SK-N-SH treated with all-trans-retinoic acid at 6 μM for 48 hours (cell line): ENCODE data around the gene CDH4.

Experiments used
- ATAC-seq: fragments of 200-7000 bp; cut with Tn5 transposase; 3 replicates; pipeline ENCODE4 v1.9.1; 2020; ENCODE audit warnings: mild to moderate bottlenecking, moderate library complexity
- ARNTL ChIP-seq: fragments of 450-650 bp; formaldehyde crosslinking; IDR thresholded peaks from 2 replicates; pipeline ENCODE4 v1.5.0; 2020; ENCODE audit warnings: low read depth, mild to moderate bottlenecking, moderate library complexity, borderline replicate concordance
- BACH2 ChIP-seq: fragments of 250-450 bp; sonication (Bioruptor Pico); IDR thresholded peaks from 2 replicates; pipeline ENCODE4 v1.9.0; 2021; ENCODE audit warnings: mild to moderate bottlenecking, borderline replicate concordance
- CREB5 ChIP-seq: fragments of 250-450 bp; sonication (Bioruptor Pico); IDR thresholded peaks from 2 replicates; pipeline ENCODE4 v1.5.1; 2020; ENCODE audit warnings: low read depth, mild to moderate bottlenecking, moderate library complexity
- CSRNP3 ChIP-seq: fragments of 250-450 bp; sonication (Bioruptor Pico); IDR thresholded peaks from 2 replicates; pipeline ENCODE4 v1.5.1; 2021; ENCODE audit warnings: mild to moderate bottlenecking, moderate library complexity
- ESRRG ChIP-seq: fragments of 250-450 bp; sonication (Bioruptor Pico); IDR thresholded peaks from 2 replicates; pipeline ENCODE4 v1.6.1; 2021; ENCODE audit warnings: mild to moderate bottlenecking
- GLIS3 ChIP-seq: fragments of 250-450 bp; sonication (Bioruptor Pico); IDR thresholded peaks from 2 replicates; pipeline ENCODE4 v1.5.0; 2020; ENCODE audit warnings: mild to moderate bottlenecking, moderate library complexity
- ISL1 ChIP-seq: fragments of 250-450 bp; sonication (Bioruptor Pico); IDR thresholded peaks from 2 replicates; pipeline ENCODE4 v2.1.2; 2022; ENCODE audit warnings: mild to moderate bottlenecking, moderate library complexity
- OSR1 ChIP-seq: fragments of 250-450 bp; sonication (Bioruptor Pico); IDR thresholded peaks from 2 replicates; pipeline ENCODE4 v1.8.0; 2022; ENCODE audit warnings: moderate library complexity, mild to moderate bottlenecking, inconsistent platforms
- PATZ1 ChIP-seq: fragments of 250-450 bp; sonication (Bioruptor Pico); IDR thresholded peaks from 2 replicates; pipeline ENCODE4 v1.8.0; 2020; ENCODE audit warnings: mild to moderate bottlenecking, moderate library complexity, borderline replicate concordance
- RARB ChIP-seq: fragments of 250-450 bp; sonication (Bioruptor Pico); IDR thresholded peaks from 2 replicates; pipeline ENCODE4 v1.8.0; 2021; ENCODE audit warnings: mild to moderate bottlenecking, moderate library complexity
- SNAI2 ChIP-seq: fragments of 250-450 bp; sonication (Bioruptor Pico); IDR thresholded peaks from 2 replicates; pipeline ENCODE4 v1.5.0; 2020; ENCODE audit warnings: mild to moderate bottlenecking, moderate library complexity
- TOX ChIP-seq: fragments of 250-450 bp; sonication (Bioruptor Pico); IDR thresholded peaks from 2 replicates; pipeline ENCODE4 v1.8.0; 2021; ENCODE audit warnings: mild to moderate bottlenecking, moderate library complexity, borderline replicate concordance
- TSHZ2 ChIP-seq: fragments of 250-450 bp; sonication (Bioruptor Pico); IDR thresholded peaks from 2 replicates; pipeline ENCODE4 v1.5.0; 2020; ENCODE audit warnings: mild to moderate bottlenecking, moderate library complexity
- ZC3H10 ChIP-seq: fragments of 250-450 bp; sonication (Bioruptor Pico); IDR thresholded peaks from 2 replicates; pipeline ENCODE4 v1.5.1; 2021; ENCODE audit warnings: mild to moderate bottlenecking, moderate library complexity
- ZFP3 ChIP-seq: fragments of 250-450 bp; sonication (Bioruptor Pico); IDR thresholded peaks from 2 replicates; pipeline ENCODE4 v1.5.0; 2020; ENCODE audit warnings: mild to moderate bottlenecking, moderate library complexity
- ZFP30 ChIP-seq: fragments of 450-650 bp; formaldehyde crosslinking; IDR thresholded peaks from 2 replicates; pipeline ENCODE4 v1.5.0; 2022; ENCODE audit warnings: mild to moderate bottlenecking, moderate library complexity
- ZNF565 ChIP-seq: fragments of 450-650 bp; formaldehyde crosslinking; conservative IDR thresholded peaks from 2 replicates; pipeline ENCODE4 v1.5.0; 2020; ENCODE audit warnings: low read depth, mild to moderate bottlenecking, moderate library complexity
- ZNF70 ChIP-seq: fragments of 450-650 bp; formaldehyde crosslinking; IDR thresholded peaks from 2 replicates; pipeline ENCODE4 v1.5.0; 2020; ENCODE audit warnings: mild to moderate bottlenecking, moderate library complexity
- ZNF8 ChIP-seq: fragments of 450-650 bp; formaldehyde crosslinking; IDR thresholded peaks from 2 replicates; pipeline ENCODE4 v1.5.0; 2020; ENCODE audit warnings: mild to moderate bottlenecking, moderate library complexity

Gene CDH4

GRCh38 chr20:61719691-61720347, 467.8 kb downstream of the CDH4 start:
- no peak for TF ChIP-seq PATZ1 (CRISPR knock-in tag)
- no peak for TF ChIP-seq ZNF70 (CRISPR knock-in tag)
- TF ChIP-seq GLIS3 (CRISPR knock-in tag): no peak
- TF ChIP-seq SNAI2 (CRISPR knock-in tag): no peak
- no peak for TF ChIP-seq TOX (CRISPR knock-in tag)
- TF ChIP-seq ZC3H10 (CRISPR knock-in tag): no peak
- TF ChIP-seq CREB5 (CRISPR knock-in tag): no peak
- TF ChIP-seq BACH2 (CRISPR knock-in tag): no peak
- no peak for TF ChIP-seq ESRRG (CRISPR knock-in tag)
- TF ChIP-seq ZNF565: no peak
- ATAC-seq: no peak

GRCh38 chr20:61720348-61720696, 468.3 kb downstream of the CDH4 start:
- TF ChIP-seq SNAI2 (CRISPR knock-in tag) (no peak), GLIS3 (CRISPR knock-in tag) (no peak), ZFP30 (no peak)
- TF ChIP-seq, all 23 proteins: peak for 0
- ATAC-seq: no peak

- ATAC-seq: no peak
These were observed 470.2 kb downstream of the CDH4 start for GRCh38 chr20:61722146-61722678.

More at GRCh38 chr20:61722146-61722678, 470.2 kb downstream of the CDH4 start:
- TF ChIP-seq ZFP30 (no peak), ZNF8 (CRISPR knock-in tag) (no peak), ISL1 (no peak), OSR1 (CRISPR knock-in tag) (no peak), ZC3H10 (CRISPR knock-in tag) (no peak), ZNF70 (CRISPR knock-in tag) (no peak), ESRRG (CRISPR knock-in tag) (no peak), CREB5 (CRISPR knock-in tag) (no peak), ZFP3 (CRISPR knock-in tag) (no peak), TSHZ2 (no peak), GLIS3 (CRISPR knock-in tag) (no peak), RARB (no peak), CSRNP3 (no peak), ARNTL (CRISPR knock-in tag) (no peak), TOX (CRISPR knock-in tag) (no peak)
- TF ChIP-seq, all 23 proteins: peak for 0
